Esophagus muscularis mucosa (tissue), 4 donors: Measurements from ENCODE around the gene PKP4. TPM values are rescaled to one million over a fixed set of nuclear protein-coding genes. Genes with fewer than 3 reads are reported as not detected.

Source experiments
- DNase-seq: peaks from one replicate; pipeline ENCODE4 v3.0.0-alpha.2; 2017; ENCODE audit errors: extremely low spot score
- H3K27ac ChIP-seq, 4 donors: fragments of 200-600 bp; sonication (generic); replicated peaks in 1 of 4; 1 replicate in 3 of 4; 2 replicates in 1 of 4; pipeline ENCODE4 v1.5.1; 2016 to 2019; ENCODE audit warnings: mild to moderate bottlenecking in 1 of 4
- H3K27me3 ChIP-seq, 4 donors: fragments of 200-600 bp; sonication (generic); one replicate each; pipeline versions ENCODE4 v1.5.1 to v1.6.0; 2016 to 2019
- H3K36me3 ChIP-seq, 4 donors: fragments of 200-600 bp; sonication (generic); one replicate each; pipeline ENCODE4 v1.5.1; 2016 to 2019
- H3K4me1 ChIP-seq, 4 donors: fragments of 200-600 bp; sonication (generic); one replicate each; pipeline ENCODE4 v1.5.1; 2016 to 2019
- H3K4me3 ChIP-seq, 4 donors: fragments of 200-600 bp; sonication (generic); 1 replicate in 2 of 4; 2 replicates in 2 of 4; pipeline ENCODE4 v1.5.1; 2016 to 2019; ENCODE audit warnings: mild to moderate bottlenecking in 4 of 4, moderate library complexity in 1 of 4
- H3K9me3 ChIP-seq, 4 donors: fragments of 200-600 bp; sonication (generic); 1 replicate in 3 of 4; 2 replicates in 1 of 4; pipeline ENCODE4 v1.5.1; 2016 to 2019
- CTCF ChIP-seq, 3 experiments: fragments of 200-600 bp in 2 of 3; fragments of 450-650 bp in 1 of 3; sonication (generic) in 2 of 3; IDR thresholded peaks; one replicate each; pipeline ENCODE4 v1.5.1; 2017 to 2019; ENCODE audit warnings: antibody characterized with exemption in 3 of 3, mild to moderate bottlenecking in 2 of 3, moderate library complexity in 1 of 3
- EP300 ChIP-seq: sonication (generic); formaldehyde crosslinking; IDR thresholded peaks from one replicate; pipeline ENCODE4 v1.6.1; 2017; ENCODE audit warnings: antibody characterized with exemption
- POLR2A ChIP-seq: fragments of 450-650 bp; IDR thresholded peaks from one replicate; pipeline ENCODE4 v1.6.1; 2017; ENCODE audit warnings: antibody characterized with exemption, moderate library complexity, mild to moderate bottlenecking, low read depth
- POLR2AphosphoS5 ChIP-seq, 2 donors: sonication (generic); formaldehyde crosslinking; IDR thresholded peaks; one replicate each; pipeline ENCODE4 v1.6.1; 2017; ENCODE audit warnings: antibody characterized with exemption in 2 of 2
- WGBS: methylation state at CpG from one replicate; pipeline ENCODE4 v1.1.5; 2018; 5-methylcytosine and 5-hydroxymethylcytosine counted together
- intact Hi-C: fragments of 100-400 bp; cut with DNase I; formaldehyde crosslinking; loops from one replicate; pipeline ENCODE4 v1.15.1; 2023
- total RNA-seq, 4 donors: library from RNA; depleted of rRNA; stranded (reverse); fragments of >200 nt; gene quantifications; one replicate each; pipeline versions ENCODE4 v1.1.0 to v1.2.1, GENCODE V29; 2016

PKP4 gene
- total RNA-seq, 4 donors from 2014 or later: 79.7 to 131 (median 93.0) TPM

- Histone ChIP-seq H3K36me3 (no peaks in the 10 kb centered on the region), H3K4me1 (peaks cover 21 to 100% (median 91%) of the 10 kb centered on the region in 4 donors), H3K4me3 (no peak overlapping the region), H3K27me3 (no peaks in the 10 kb centered on the region), H3K27ac (peak overlapping the region; percentile 39 to 71 (median 54)), H3K9me3 (no peaks in the 10 kb centered on the region)
- 73% methylated on average over 3 of the region's 3 CpGs for WGBS
- intact Hi-C loops: no loop called here
- no peak for DNase-seq
- TF ChIP-seq POLR2AphosphoS5 (IDR thresholded peaks at IDR 0.05) (no peak), POLR2A (no peak), EP300 (no peak), CTCF (IDR thresholded peaks at IDR 0.05) (no peak)
These were observed 40.2 kb downstream of the PKP4 start for GRCh38 chr2:158496986-158497385.

- H3K36me3 ChIP-seq: no peaks in the 10 kb centered on the region
- H3K27ac ChIP-seq: peak overlapping the region; percentile 39 to 71 (median 54)
- TF ChIP-seq POLR2A: no peak
- no peak for TF ChIP-seq EP300
- no peak for TF ChIP-seq CTCF (IDR thresholded peaks at IDR 0.05)
- no peak for TF ChIP-seq POLR2AphosphoS5 (IDR thresholded peaks at IDR 0.05)
- 45% methylated on average over 1 of the region's 1 CpG for WGBS
- no peak overlapping the region for H3K4me3 ChIP-seq
- peaks cover 24 to 100% (median 92%) of the 10 kb centered on the region in 4 donors for H3K4me1 ChIP-seq
- intact Hi-C loops: no loop called here
- DNase-seq: no peak
- H3K27me3 ChIP-seq: no peaks in the 10 kb centered on the region
- H3K9me3 ChIP-seq: no peaks in the 10 kb centered on the region
These were observed 40.7 kb downstream of the PKP4 start for GRCh38 chr2:158497486-158497885.

GRCh38 chr2:158498043-158498748 lies 41.4 kb downstream of the PKP4 start:
- H3K27me3 ChIP-seq: no peaks in the 10 kb centered on the region
- H3K9me3 ChIP-seq: no peaks in the 10 kb centered on the region
- H3K36me3 ChIP-seq: no peaks in the 10 kb centered on the region
- H3K4me3 ChIP-seq: no peak overlapping the region
- peaks cover 26 to 100% (median 93%) of the 10 kb centered on the region in 4 donors for H3K4me1 ChIP-seq
- DNase-seq: no peak
- intact Hi-C loops: no loop called here
- peak overlapping the region; percentile 39 to 71 (median 58) for H3K27ac ChIP-seq
- TF ChIP-seq CTCF (IDR thresholded peaks at IDR 0.05): no peak
- TF ChIP-seq POLR2A: no peak
- TF ChIP-seq POLR2AphosphoS5 (IDR thresholded peaks at IDR 0.05): no peak
- no peak for TF ChIP-seq EP300

GRCh38 chr2:158498749-158499136 lies 42.0 kb downstream of the PKP4 start:
- intact Hi-C loops: no loop called here
- Histone ChIP-seq H3K27ac (peak overlapping the region; percentile 39 to 71 (median 58)), H3K9me3 (no peaks in the 10 kb centered on the region), H3K27me3 (no peaks in the 10 kb centered on the region), H3K36me3 (no peaks in the 10 kb centered on the region), H3K4me3 (no peak overlapping the region), H3K4me1 (peaks cover 22 to 100% (median 91%) of the 10 kb centered on the region in 4 donors)
- WGBS: 87% methylated on average over 3 of the region's 3 CpGs
- TF ChIP-seq EP300 (no peak), CTCF (IDR thresholded peaks at IDR 0.05) (no peak), POLR2A (no peak), POLR2AphosphoS5 (IDR thresholded peaks at IDR 0.05) (no peak)
- no peak for DNase-seq
